ENCODE measurements around the gene KCNQ1.

DNA sequence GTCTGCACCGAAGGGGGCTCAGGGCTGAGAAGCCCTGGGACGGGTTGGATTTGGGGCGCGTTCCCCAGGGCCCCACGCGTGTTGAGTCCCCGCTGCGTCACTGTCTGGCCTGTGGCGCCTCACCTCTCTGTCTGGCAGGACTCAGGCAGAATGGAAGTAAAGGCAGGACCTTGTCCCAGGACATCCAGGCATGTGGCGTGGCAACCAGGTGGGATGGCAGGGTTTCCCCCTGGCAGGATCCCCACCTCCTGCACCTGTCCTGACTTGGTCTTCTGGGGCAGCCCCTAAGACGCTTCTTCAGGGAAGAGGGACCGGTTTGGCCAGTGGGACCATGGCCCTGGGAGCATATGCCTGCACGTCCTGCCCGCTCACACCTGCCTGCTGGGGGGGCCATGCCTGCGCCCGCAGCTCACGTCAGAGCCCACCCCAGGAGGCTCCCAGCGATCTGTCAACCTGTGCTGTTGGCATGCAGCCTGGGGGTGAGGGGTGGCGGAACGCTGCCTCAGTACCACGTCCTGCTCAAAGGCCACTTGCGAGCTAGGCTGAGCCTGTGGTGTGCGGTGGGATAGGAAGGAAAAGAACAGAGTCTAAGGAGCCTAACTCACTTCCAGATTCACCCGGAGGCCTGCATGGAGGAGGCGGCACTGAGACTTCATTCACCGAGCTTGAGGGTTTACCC lies 72.7 kb downstream of the KCNQ1 start:
- TF ChIP-seq SRF (IDR thresholded peaks at IDR 0.05; ENCODE audit: low read depth): no peak
- TF ChIP-seq CTCF (IDR thresholded peaks at IDR 0.05 in 2 of 3, conservative IDR thresholded peaks at IDR 0.05 in 1 of 3; ENCODE audit: borderline replicate concordance in 1 of 3, insufficient read depth in 1 of 3, low read depth in 2 of 3, low read length in 2 of 3): no peak
- TF ChIP-seq ZNF274 (IDR thresholded peaks at IDR 0.05; ENCODE audit: low read depth, low read length): no peak
